Breast epithelium (tissue), 4 donors: Measurements from ENCODE around the gene TLCD3A. TPM values are rescaled to one million over a fixed set of nuclear protein-coding genes. Genes with fewer than 3 reads are reported as not detected.
"Not testable (repeated sequence)": the region's sequence is repeated elsewhere in the genome, so short reads cannot be mapped to it uniquely, and the experiment has no call there.

Experiments used
- DNase-seq, 2 donors: peaks; one replicate each; pipeline ENCODE4 v3.0.0-alpha.2; 2019; ENCODE audit warnings: low spot score in 2 of 2
- H3K27ac ChIP-seq, 2 donors: fragments of 200-600 bp; sonication (generic) in 1 of 2; one replicate each; pipeline ENCODE4 v1.5.1; 2016 to 2019; ENCODE audit warnings: mild to moderate bottlenecking in 1 of 2
- H3K27me3 ChIP-seq, 2 donors: fragments of 200-600 bp; sonication (generic) in 1 of 2; one replicate each; pipeline versions ENCODE4 v1.5.1 to v1.6.0; 2017 to 2019; ENCODE audit warnings: control low read depth in 1 of 2, mild to moderate bottlenecking in 1 of 2
- H3K36me3 ChIP-seq: fragments of 200-600 bp; one replicate; pipeline ENCODE4 v1.5.1; 2019
- H3K4me1 ChIP-seq, 2 donors: fragments of 200-600 bp; sonication (generic); one replicate each; pipeline ENCODE4 v1.5.1; 2016 to 2019; ENCODE audit warnings: control low read depth in 1 of 2
- H3K4me3 ChIP-seq, 3 donors: fragments of 200-600 bp; sonication (generic); 1 replicate in 2 of 3; 2 replicates in 1 of 3; pipeline ENCODE4 v1.5.1; 2016 to 2019; ENCODE audit warnings: mild to moderate bottlenecking in 3 of 3, moderate library complexity in 2 of 3
- H3K9me3 ChIP-seq, 2 donors: fragments of 200-600 bp; sonication (generic) in 1 of 2; one replicate each; pipeline ENCODE4 v1.5.1; 2016 to 2019; ENCODE audit warnings: control low read depth in 1 of 2
- POLR2A ChIP-seq: fragments of 450-650 bp; IDR thresholded peaks from one replicate; pipeline ENCODE4 v1.6.1; 2016; ENCODE audit warnings: antibody characterized with exemption, mild to moderate bottlenecking, moderate library complexity
- POLR2AphosphoS5 ChIP-seq, 3 donors: sonication (generic); formaldehyde crosslinking; IDR thresholded peaks; one replicate each; pipeline ENCODE4 v1.6.1; 2017; ENCODE audit warnings: antibody characterized with exemption in 3 of 3
- intact Hi-C: fragments of 100-400 bp; cut with DNase I; formaldehyde crosslinking; loops from one replicate; pipeline ENCODE4 v1.15.1; 2023; ENCODE audit warnings: low total_unique reads
- total RNA-seq, 3 donors: library from RNA; depleted of rRNA; stranded (reverse); fragments of >200 nt; gene quantifications; one replicate each; pipeline ENCODE4 v1.1.0, GENCODE V29; 2016
- TF ChIP-seq, protein P1 (sequence below), 3 donors: fragments of 450-650 bp; IDR thresholded peaks; one replicate each; pipeline ENCODE4 v1.5.1; 2016 to 2017; ENCODE audit warnings: antibody characterized with exemption in 3 of 3, mild to moderate bottlenecking in 3 of 3, moderate library complexity in 3 of 3

TLCD3A gene
- total RNA-seq, 3 donors from 2014 or later = 5.0 to 5.9 (median 5.6) TPM

DNA sequence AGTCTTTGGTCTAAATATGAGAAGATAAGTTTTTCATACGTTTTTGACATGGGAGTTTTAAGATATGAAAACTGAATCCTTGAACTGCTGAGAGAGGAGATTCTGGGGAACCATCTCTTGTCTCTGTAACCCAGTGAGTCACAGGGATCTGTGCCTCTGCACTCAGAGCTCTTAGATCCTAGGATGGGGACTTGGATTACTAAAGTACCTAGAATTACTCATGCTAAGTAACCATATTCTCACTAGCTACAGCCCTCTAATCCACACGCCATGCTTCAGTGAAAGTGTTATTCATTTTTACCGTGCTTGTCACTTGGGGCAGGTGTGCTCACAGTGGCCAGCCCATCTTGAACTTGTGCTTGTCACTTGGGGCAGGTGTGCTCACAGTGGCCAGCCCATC lies 51.7 kb downstream of the TLCD3A start:
- no peak for DNase-seq
- intact Hi-C loops = no loop called here
- Histone ChIP-seq H3K36me3 (no peaks in the 10 kb centered on the region), H3K9me3 (no peaks in the 10 kb centered on the region), H3K4me3 (no peak overlapping the region), H3K27me3 (no peaks in the 10 kb centered on the region), H3K4me1 (peaks cover 4 to 18% of the 10 kb centered on the region in 2 donors), H3K27ac (no peak overlapping the region)
- TF ChIP-seq POLR2A (no peak), POLR2AphosphoS5 (IDR thresholded peaks at IDR 0.05) (no peak)
- TF ChIP-seq, protein P1, sequence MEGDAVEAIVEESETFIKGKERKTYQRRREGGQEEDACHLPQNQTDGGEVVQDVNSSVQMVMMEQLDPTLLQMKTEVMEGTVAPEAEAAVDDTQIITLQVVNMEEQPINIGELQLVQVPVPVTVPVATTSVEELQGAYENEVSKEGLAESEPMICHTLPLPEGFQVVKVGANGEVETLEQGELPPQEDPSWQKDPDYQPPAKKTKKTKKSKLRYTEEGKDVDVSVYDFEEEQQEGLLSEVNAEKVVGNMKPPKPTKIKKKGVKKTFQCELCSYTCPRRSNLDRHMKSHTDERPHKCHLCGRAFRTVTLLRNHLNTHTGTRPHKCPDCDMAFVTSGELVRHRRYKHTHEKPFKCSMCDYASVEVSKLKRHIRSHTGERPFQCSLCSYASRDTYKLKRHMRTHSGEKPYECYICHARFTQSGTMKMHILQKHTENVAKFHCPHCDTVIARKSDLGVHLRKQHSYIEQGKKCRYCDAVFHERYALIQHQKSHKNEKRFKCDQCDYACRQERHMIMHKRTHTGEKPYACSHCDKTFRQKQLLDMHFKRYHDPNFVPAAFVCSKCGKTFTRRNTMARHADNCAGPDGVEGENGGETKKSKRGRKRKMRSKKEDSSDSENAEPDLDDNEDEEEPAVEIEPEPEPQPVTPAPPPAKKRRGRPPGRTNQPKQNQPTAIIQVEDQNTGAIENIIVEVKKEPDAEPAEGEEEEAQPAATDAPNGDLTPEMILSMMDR (IDR thresholded peaks at IDR 0.05) = no peak

DNA sequence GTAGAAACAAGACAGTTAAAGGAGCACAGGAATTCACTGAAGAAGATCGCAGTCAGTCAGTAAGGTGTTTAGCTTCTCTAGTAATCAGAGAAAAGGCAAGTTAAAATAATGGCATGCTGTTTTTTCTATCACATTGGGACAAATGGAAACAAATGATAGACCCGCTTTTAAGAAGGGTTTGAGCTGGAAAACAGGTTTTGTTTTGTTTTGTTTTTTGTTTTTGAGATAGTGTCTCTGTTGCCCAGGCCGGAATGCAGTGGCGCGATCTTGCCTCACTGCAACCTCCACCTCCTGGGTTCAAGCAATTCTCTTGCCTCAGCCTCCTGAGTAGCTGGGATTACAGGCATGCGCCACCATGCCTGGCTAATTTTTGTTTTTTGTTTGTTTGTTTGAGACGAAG lies 53.5 kb downstream of the TLCD3A start:
- intact Hi-C loops = not testable (repeated sequence)

DNA sequence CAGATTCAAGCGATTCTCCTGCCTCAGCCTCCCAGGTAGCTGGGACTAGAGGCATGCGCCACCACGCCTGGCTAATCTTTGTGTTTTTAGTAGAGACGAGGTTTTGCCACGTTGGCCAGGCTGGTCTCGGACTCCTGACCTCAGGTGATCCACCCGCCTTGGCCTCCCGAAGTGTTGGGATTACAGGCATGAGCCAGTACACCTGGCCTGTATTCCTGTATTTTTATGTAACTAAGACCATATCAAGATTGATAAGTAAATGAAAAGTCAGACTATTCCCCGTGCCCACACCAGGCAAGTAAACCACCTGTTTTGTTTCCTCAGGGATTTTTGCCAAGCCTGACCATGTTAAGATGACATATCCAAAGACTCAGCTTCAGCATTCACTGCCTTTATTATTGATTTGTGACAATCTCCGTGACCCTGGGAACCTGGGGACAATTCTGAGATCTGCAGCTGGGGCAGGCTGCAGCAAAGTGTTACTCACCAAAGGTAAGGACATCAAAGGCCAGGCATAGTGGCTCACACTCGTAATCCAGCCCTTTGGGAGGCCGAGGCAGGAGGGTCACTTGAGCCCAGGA lies 55.3 kb downstream of the TLCD3A start:
- Histone ChIP-seq H3K4me3 (no peak overlapping the region), H3K9me3 (no peaks in the 10 kb centered on the region), H3K4me1 (peaks cover 4 to 18% of the 10 kb centered on the region in 2 donors), H3K27me3 (no peaks in the 10 kb centered on the region), H3K27ac (no peak overlapping the region), H3K36me3 (no peaks in the 10 kb centered on the region)
- intact Hi-C loops = no loop called here
- TF ChIP-seq POLR2A (no peak), POLR2AphosphoS5 (IDR thresholded peaks at IDR 0.05) (no peak)
- DNase-seq = no peak

More for the DNA sequence above, 53.5 kb downstream of the TLCD3A start:
- not testable (repeated sequence) for H3K36me3 ChIP-seq, H3K27ac ChIP-seq, H3K9me3 ChIP-seq, DNase-seq, H3K4me3 ChIP-seq, H3K27me3 ChIP-seq
- peaks cover 4 to 18% of the 10 kb centered on the region in 2 donors for H3K4me1 ChIP-seq

DNA sequence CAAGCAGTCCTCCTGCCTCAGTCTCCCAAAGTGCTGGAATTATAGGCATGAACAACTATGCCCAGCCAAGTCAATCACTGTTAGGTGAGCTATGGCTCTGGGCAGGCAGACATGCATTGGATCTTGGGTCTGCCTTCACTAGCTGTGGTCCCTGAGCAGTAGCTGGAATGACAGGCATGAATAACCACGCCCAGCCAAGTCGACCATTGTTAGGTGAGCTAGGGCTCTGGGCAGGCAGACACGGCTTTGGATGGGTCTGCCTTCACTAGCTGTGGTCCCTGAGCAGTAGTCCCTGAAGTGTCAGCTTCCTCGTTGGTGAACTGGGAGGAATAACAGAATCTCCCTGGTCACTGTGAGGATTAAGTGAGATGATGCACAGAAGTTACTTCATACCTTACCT lies 56.2 kb downstream of the TLCD3A start:
- TF ChIP-seq POLR2A (no peak), POLR2AphosphoS5 (IDR thresholded peaks at IDR 0.05) (no peak)
- TF ChIP-seq, protein P1 (IDR thresholded peaks at IDR 0.05) = no peak
- DNase-seq = no peak
- H3K9me3 ChIP-seq = no peaks in the 10 kb centered on the region
- peaks cover 0 to 11% of the 10 kb centered on the region in 2 donors for H3K4me1 ChIP-seq
- no peaks in the 10 kb centered on the region for H3K27me3 ChIP-seq
- H3K4me3 ChIP-seq = no peak overlapping the region
- intact Hi-C loops = no loop called here
- no peaks in the 10 kb centered on the region for H3K36me3 ChIP-seq
- no peak overlapping the region for H3K27ac ChIP-seq

DNA sequence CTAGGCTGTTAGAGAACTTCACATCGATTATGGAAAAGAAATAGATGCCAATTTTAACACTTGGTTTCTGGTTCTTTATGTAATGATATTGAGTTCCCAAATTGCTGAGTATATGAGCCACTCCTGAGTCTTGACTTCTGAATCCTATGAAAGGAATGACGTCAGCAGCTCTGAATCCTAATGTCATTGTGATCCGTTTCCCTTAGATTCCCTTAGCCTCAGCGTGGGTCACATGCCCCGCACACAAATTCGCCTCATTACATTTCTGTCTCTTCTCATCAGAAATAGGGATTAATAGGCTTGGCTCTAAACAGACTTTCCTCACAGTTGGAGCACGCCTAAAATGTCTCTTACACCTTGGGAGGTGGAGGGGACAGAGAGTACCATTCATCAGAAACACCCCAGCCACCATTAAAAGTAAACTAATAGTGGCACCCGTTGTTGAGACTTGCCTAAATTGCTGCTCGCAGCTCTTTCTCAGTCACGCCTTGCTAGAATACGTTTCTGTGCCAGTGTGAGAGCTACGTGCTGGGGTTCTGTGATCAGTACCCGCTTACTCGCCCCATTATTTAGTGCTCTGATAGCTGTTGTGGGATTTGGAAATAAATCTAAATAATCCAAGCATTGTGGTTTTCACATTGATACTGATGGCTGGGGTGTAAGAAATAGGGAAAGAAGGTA lies 56.9 kb downstream of the TLCD3A start:
- no peak for DNase-seq
- Histone ChIP-seq H3K9me3 (no peaks in the 10 kb centered on the region), H3K4me3 (no peak overlapping the region), H3K27ac (no peak overlapping the region), H3K36me3 (no peaks in the 10 kb centered on the region), H3K27me3 (no peaks in the 10 kb centered on the region), H3K4me1 (peaks cover 0 to 4% of the 10 kb centered on the region in 2 donors)
- intact Hi-C loops = no loop called here
- TF ChIP-seq, protein P1 (IDR thresholded peaks at IDR 0.05) = no peak
- TF ChIP-seq POLR2A = no peak
- no peak for TF ChIP-seq POLR2AphosphoS5 (IDR thresholded peaks at IDR 0.05)

DNA sequence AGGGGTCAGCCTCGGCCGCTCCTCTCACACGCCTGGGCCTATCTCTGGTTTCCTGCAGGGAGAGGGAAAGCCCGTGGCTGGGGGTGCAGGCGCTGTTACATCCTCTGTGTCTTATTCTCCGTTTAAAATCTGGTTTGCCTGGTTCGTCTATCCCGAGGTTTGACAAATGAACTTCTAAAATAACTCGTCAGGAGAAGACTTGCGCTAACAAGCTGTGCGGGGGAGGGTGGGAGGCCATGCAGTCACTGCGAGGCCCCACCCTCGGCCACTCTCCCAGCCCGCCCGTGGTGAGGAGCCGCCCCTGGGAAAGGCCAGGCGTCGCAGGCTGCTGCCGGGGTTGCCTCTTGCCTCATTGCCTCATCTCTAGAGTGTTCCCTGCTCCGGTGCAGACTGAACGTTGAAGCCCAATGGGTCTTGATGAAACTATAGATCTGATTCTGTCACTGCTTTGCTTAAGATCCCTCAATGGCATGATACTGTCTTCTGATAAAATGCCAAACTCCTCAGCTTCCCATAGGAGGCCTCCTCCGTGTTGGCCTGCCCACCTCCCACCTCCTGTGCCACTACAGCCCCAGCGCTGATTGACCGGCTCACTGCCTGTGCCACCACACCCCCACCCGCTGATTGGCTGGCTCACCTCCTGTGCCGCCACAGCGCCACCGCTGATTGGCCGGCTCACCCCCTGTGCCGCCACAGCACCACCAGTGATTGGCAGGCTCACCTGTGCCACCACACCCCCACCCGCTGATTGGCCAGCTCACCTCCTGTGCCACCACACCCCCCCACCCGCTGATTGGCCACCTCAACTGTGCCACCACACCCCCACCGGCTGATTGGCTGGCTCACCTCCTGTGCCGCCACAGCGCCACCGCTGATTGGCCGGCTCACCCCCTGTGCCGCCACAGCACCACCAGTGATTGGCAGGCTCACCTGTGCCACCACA lies 57.8 kb downstream of the TLCD3A start:
- H3K4me1 ChIP-seq, H3K27me3 ChIP-seq, H3K9me3 ChIP-seq, H3K36me3 ChIP-seq, H3K27ac ChIP-seq, H3K4me3 ChIP-seq, intact Hi-C loops: not testable (repeated sequence)
- DNase-seq = peak in 1 of 2 donors; percentile 85

DNA sequence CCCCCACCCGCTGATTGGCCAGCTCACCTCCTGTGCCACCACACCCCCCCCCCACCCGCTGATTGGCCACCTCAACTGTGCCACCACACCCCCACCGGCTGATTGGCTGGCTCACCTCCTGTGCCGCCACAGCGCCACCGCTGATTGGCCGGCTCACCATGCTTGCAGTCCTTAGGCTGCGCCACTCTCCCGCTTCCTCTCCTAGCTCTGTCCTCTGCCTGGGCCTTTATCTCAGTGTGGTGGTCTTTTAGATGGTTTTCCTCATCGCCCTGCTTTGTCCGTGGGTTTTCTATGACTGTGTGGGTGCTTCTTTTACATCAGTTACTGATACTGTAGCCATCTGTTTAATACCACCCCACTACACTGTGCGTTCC lies 58.5 kb downstream of the TLCD3A start:
- H3K36me3 ChIP-seq, intact Hi-C loops, H3K9me3 ChIP-seq, H3K27me3 ChIP-seq, H3K27ac ChIP-seq, DNase-seq, H3K4me1 ChIP-seq: not testable (repeated sequence)
- peak overlapping the region in 1 of 3 donors; percentile 1 for H3K4me3 ChIP-seq
